HG02678 (cell line): ENCODE data around the gene RNF220.

Experiments used
- ATAC-seq: cut with Tn5 transposase; IDR thresholded peaks from one replicate; pipeline ENCODE4 v1.9.1; 2021; ENCODE audit warnings: mild to moderate bottlenecking, moderate library complexity; ENCODE audit not compliant: unreplicated experiment

The RNF220 gene

GRCh38 chr1:44425341-44426082 is 20.5 kb downstream of the RNF220 start:
- no peak for ATAC-seq

GRCh38 chr1:44431861-44432260 is 26.8 kb downstream of the RNF220 start:
- ATAC-seq: no peak

GRCh38 chr1:44433209-44433608 is 28.2 kb downstream of the RNF220 start:
- ATAC-seq: no peak

- no peak for ATAC-seq
Observed at GRCh38 chr1:44436401-44437106, 31.5 kb downstream of the RNF220 start.

GRCh38 chr1:44437107-44437716 is 32.2 kb downstream of the RNF220 start:
- ATAC-seq: no peak

GRCh38 chr1:44442791-44443190 is 37.7 kb downstream of the RNF220 start:
- ATAC-seq: no peak

- ATAC-seq: no peak
Observed at GRCh38 chr1:44447051-44447810, 42.2 kb downstream of the RNF220 start.

- ATAC-seq: no peak
Observed at GRCh38 chr1:44453798-44454349, 48.8 kb downstream of the RNF220 start.

- ATAC-seq: no peak
Observed at GRCh38 chr1:44454704-44455103, 49.6 kb downstream of the RNF220 start.

- no peak for ATAC-seq
Observed at GRCh38 chr1:44460107-44460882, 55.2 kb downstream of the RNF220 start.

- no peak for ATAC-seq
Observed at GRCh38 chr1:44464361-44464760, 59.3 kb downstream of the RNF220 start.

- ATAC-seq: no peak
Observed at GRCh38 chr1:44467566-44467965, 62.5 kb downstream of the RNF220 start.

- no peak for ATAC-seq
Observed at GRCh38 chr1:44471911-44472453, 66.9 kb downstream of the RNF220 start.

- ATAC-seq: no peak
Observed at GRCh38 chr1:44472620-44473525, 67.8 kb downstream of the RNF220 start.

- no peak for ATAC-seq
Observed at GRCh38 chr1:44476891-44477290, 71.8 kb downstream of the RNF220 start.

- no peak for ATAC-seq
Observed at GRCh38 chr1:44481701-44482100, 76.6 kb downstream of the RNF220 start.

GRCh38 chr1:44483089-44483874 is 78.2 kb downstream of the RNF220 start:
- ATAC-seq: no peak

- no peak for ATAC-seq
Observed at GRCh38 chr1:44484155-44484688, 79.2 kb downstream of the RNF220 start.
